GM19328 (cell line): ENCODE measurements around the gene EIF1AY.
"Not testable (repeated sequence)": the region's sequence is repeated elsewhere in the genome, so short reads cannot be mapped to it uniquely, and the experiment has no call there.

Experiments used
- ATAC-seq: cut with Tn5 transposase; IDR thresholded peaks from one replicate; pipeline ENCODE4 v1.9.1; 2021; ENCODE audit warnings: mild to moderate bottlenecking, moderate library complexity; ENCODE audit not compliant: unreplicated experiment

EIF1AY gene, protein sequence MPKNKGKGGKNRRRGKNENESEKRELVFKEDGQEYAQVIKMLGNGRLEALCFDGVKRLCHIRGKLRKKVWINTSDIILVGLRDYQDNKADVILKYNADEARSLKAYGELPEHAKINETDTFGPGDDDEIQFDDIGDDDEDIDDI

DNA sequence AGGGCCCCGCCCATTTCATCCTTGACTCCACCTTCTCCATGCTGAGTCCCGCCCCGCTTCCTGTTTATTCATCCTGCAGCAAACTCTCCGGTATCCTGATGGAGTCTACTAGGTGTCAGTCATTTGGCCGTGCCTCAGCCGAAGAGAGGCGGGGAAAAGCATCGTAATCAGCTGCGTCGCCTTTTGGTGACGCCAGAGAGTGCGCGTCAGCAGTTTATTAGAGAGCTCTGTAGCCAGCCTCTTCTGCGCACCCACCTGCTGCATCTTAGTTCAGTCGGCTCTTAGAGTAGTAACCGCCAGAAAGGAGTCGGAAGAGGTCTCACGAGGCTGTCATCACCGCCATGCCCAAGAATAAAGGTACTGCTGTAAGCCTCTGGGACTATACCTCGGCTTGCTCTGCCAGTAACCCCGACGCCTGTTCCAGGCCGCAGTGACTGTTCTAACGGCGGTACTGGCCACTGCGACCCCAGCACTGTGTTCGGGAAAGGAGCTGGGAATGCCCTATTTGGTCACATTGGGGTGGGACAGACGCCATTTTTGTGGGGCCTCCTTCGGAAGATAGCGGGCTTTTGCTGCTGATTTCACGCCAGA is at the start of gene EIF1AY:
TSS of gene EIF1AY (plus strand) at position 246 of the 591 bp plus-strand sequence. CDS start at position 342, 96 bp downstream.
- no peak for ATAC-seq

DNA sequence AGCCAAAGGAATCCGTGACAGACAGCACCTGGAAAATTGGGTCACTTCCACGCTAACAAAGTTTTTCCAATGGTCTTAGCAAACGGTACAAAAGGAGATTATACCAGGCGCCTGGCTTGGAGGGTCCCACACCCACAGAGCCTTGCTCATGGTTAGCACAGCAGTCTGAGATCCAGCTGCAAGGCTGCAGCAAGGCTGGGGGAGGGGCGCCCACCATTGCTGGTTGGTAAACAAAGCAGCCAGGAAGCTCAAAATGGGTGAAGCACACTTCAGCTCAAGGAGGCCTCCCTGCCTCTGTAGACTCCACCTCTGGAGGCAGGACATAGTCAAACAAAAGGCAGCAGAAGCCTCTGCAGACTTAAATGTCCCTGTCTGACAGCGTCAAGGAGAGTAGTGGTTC is 47.1 kb upstream of the EIF1AY start:
- no peak for ATAC-seq

DNA sequence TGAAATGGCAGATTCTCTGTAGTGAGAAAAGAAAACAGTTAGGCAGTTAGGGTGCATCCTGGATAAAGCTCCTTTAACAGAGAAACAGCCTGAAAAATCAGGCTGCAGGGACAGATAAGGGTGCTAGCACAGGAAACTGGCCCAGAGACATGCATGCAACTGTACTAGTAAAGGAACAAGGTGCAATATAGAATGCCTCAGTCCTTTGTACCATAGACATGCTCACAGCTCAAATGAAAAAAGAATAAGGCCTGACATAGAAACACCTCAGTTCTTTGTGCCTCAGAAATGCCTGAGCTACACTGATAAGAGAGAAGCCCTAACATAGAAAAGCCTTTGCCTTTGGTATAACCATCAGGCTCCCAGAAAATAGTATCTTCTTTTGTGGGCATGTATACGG is 37.4 kb upstream of the EIF1AY start:
- ATAC-seq: no peak

DNA sequence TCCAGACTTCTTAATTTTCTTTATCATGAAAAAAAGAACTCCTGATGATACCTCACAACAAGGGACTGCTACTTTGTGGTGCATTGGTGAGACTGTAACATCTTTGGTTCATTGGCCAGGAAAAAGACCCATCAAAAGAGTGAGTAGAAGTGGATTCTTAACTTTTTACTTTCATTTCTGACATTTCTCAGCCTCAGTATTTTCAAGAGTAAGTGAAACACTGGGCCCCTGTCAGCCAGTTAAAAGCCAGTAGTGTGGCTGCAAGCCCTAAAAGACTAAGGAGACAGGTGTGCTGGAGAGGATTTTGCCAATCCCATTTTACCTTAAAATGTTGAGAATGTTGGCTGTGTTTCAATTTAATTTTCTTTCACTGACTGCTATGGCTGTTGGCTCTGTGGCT is 36.6 kb upstream of the EIF1AY start:
- no peak for ATAC-seq

DNA sequence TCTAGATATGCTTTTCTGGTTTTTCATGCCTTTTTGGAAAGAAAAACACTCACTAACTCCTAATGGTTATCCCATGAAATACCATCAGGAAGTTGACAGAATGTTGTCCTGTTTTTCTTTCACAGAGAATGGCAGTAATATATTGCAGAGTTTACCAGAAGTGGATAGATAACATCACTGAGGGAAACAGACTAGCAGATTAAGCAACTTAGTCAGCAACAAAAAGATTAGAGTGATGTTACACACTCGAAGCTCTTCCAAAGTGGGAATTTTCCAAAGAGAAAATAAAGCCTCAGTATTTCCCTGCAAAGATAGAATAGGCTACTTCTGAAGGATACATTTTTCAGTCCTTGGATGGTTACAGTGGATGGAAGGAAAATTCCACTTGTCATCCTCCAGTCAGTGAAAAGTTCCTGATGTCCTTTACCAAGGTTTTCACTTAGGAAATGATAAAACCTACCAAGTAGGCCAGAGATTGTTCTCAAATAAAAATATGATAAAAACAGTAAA is 31.1 kb upstream of the EIF1AY start:
- ATAC-seq: no peak

DNA sequence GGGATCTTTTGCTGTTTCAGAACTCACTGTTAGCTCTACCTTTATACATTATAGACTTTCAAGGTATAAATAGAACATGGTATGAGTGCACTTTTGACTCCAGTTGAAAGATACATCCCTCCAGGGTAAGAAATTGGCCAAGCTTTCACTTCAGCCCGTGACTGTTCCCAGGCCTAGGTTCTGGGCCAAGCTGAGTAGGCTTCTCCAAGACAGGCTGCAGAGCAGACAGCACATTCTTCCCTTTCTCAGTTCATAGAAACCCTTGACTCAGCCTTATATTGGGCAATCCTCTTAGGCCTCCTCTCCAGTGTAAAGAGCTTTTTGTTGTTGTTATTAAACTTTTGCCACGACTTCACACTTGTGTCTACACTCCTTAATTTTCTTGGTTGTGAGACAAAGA is 29.5 kb upstream of the EIF1AY start:
- ATAC-seq: no peak

DNA sequence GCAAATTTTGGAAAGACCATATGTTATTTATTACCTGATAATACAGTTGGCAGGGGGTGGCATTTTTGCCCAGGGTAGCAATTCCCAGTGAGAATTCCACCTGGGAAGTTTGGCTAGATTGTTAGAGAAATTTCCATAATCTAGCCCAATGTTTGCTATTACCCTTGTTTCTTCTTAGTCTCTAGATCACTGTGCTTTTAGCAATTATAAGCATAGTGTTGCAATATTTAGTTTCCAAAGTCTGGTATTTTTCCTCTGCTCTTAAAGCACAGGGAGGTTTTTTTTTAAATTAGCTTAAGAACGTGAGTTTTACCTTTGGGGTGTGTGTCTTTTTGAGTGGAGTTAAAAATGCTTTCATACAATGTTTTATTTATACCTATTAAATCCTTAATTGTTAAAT is 26.3 kb upstream of the EIF1AY start:
- no peak for ATAC-seq

DNA sequence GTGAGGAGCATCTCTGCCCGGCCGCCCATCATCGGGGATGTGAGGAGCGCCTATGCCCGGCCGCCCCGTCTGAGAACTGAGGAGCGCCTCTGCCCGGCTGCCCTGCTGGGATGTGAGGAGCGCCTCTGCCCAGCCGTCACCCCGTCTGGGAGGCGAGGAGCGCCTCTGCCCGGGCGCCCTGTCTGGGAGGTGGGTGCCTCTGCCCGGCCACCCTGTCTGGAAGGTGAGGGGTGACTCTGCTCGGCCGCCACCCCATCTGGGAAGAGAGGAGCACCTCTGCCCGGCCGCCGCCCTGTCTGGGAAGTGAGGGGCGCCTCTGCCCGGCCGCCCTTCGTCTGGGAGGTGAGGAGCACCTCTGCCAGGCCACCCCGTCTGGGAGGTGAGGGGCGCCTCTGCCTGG is 23.7 kb upstream of the EIF1AY start:
- ATAC-seq: no peak

DNA sequence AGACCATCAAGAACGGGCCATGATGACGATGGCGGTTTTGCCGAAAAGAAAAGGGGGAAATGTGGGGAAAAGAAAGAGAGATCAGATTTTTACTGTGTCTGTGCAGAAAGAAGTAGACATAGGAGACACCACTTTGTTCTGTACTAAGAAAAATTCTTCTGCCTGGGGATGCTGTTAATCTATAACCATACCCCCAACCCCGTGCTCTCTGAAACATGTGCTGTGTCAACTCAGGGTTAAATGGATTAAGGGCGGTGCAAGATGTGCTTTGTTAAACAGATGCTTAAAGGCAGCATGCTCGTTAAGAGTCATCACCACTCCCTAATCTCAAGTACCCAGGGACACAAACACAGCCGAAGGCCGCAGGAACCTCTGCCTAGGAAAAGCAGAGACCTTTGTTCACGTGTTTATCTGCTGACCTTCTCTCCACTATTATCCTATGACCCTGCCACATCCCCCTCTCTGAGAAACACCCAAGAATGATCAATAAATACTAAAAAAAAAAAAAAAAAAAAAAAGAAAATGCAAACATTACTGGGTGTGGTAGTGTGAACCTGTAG is 22.7 kb upstream of the EIF1AY start:
- ATAC-seq: not testable (repeated sequence)

DNA sequence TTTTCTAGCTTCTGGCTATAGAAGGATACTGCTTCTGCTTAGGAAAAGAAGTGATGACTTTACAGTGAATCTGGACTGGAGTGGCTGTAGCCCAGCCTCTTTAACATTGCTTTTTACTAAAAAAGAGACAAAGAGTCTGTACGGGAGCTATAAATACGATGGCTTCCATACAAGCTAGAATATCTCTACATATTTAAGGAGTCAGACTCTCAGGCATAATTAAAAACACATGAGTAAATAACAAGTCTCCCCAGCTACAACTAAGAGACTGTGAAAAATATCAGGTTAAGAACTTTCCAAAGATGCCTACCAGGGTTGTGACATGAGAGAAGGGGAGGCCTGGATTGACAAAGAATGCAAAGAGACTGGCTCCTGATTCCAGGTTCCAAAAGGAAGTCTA is 19.8 kb upstream of the EIF1AY start:
- no peak for ATAC-seq

DNA sequence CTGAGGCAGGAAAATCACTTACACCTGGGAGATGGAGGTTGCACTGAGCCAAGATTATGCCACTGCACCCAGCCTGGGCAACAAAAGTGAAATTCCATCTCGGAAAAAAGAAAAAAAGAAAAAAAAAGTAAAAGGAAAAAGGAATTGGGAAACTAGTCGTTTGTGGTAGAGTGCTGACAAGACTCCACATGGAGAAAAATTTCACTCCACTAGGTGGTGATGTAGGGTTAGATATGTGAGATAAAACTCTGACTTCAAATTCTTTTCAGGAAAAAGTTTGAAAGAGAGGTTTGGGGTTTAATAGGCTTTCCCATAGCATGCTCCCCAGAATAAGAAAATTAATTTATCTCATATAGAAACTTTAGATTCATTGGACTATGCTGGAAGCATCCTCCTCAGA is 16.9 kb upstream of the EIF1AY start:
- no peak for ATAC-seq

DNA sequence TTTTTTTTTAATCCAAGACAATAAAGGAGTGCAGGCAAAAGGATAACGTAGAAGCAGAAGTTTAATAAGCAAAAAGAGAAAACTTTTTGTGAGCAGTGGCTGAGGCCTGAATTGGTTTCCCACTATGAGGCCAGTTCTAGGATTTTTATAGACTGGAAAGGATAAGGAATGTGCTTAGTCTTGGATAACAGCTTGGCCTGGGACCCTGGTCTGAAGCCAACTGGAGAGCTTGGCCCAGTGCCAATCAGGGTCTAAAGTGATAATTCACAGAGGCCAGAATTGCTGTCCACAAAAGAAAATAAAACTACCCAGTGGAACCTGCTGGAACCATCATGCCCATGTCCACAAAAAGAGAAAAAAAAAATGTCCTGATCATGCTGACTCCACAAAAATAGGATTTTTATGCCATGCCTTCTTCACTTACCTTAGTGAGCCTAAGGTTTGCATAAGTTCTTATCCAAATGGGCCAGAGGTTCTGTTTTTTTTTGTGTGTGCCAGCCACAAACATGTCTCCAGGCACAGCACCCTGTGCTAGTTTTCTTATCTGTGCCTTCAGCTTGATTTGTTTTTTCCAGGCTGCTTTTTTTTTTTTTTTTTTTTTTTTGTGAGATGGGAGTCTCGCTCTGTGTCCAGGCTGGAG is 15.6 kb upstream of the EIF1AY start:
- ATAC-seq: no peak

DNA sequence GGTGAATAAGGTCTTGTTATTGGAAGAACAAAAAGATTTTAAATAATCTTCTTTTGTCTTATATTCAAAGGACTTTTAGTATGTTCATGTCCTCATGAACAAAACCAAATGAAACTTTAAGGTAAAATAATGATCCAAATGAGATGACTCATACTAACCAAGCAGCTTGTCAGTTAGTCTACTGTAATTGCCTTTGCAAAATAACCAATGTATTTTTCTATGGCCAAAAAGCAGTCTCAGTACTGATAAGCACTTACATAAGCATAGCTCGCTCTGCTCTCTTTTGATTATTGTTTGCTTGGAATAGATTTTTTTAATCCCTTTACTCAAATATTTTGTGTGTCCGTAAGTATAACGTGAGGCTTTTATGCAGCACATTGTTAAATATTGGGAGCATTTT is 4.3 kb upstream of the EIF1AY start:
- ATAC-seq: no peak

DNA sequence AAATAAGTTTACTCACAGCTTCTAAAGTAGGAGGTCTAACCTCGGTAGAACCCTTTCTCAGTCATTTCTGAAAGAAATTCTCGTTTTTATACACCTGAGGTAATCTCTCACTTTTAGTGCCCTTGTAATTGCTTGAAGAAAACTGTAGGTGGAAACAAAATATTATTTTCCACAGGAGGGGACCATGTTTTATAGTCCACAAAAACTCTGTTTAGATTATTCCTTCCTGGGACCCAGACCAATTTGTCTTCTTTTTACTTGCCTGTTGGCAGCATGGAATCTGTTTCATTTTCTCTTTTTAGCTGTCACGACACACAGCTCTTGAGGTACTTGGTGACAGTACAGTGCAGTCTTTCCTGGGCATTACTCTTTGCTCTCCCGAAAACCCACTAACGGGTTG is 930 bp downstream of the EIF1AY start:
- no peak for ATAC-seq

DNA sequence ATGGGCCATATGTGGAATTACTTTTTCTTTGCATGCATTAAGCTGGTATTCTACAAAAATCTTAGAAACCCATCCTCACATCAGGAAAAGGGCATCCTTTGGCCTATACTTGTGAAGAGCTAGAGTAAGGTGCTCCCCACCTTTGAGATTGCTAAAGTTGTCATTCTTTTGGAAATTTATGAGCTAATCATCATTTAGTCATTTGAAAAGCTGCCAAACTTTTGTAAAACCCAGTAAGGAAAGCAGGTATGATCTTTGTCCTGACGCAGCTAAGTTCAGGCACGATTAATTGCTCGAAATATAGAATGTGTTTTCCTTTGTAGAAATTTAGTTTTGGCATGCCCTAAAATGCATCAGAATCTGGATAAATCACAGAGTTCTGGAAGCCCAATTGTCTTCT is 2.6 kb downstream of the EIF1AY start:
- ATAC-seq: no peak

DNA sequence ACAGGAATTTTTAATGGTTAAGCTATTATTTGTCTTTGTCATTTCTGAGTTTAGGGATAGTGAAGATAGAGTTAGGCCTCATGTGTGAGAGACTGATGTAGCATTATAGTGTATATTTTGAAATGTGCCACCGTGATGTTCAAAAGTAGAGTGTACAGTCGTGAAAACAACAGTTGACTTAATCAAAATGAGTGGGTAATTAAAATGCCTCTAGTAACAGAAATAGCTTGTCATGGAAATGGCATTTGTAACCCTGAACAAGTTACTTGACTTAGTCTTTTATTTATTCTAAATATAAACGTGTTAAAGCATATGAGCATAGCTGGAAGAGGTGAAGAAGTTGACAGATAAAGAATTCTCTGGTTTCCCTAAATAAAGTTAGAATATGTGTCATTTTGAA is 6.1 kb downstream of the EIF1AY start:
- ATAC-seq: no peak

DNA sequence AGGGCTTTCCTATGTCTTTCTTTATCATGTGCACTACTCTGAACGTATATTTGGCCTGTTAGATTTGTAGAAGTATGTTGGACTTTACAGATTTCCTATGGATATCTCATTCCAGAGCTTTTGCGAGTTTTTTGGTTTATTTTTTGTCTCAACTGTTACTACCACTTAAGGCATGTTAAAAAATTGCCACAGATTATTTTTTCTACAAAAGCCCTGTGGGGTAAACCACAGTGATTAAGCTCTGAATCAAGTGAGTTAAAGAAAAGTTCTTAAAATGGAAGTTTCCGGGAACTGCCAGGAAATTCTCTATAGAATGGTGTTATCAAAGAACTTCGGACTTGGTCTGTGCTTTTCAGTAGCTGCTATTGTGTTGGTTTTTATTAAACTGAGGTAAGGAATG is 10.6 kb downstream of the EIF1AY start:
- ATAC-seq: no peak
